Keratinocyte (primary cell): Measurements from ENCODE around the gene GPR183. TPM values are rescaled to one million over a fixed set of nuclear protein-coding genes. Genes with fewer than 3 reads are reported as not detected.

Source experiments
- DNase-seq: peaks from one replicate; pipeline ENCODE4 v3.0.0-alpha.2; 2011; ENCODE audit warnings: low read depth, missing footprints, low spot score
- FAIRE-seq: peaks from 2 replicates; lab custom pipeline; 2011; peaks lifted over from hg19 to GRCh38; lab: Jason Lieb, UNC
- H2AFZ ChIP-seq: 2 replicates; pipeline ENCODE4 v1.6.0; 2012; ENCODE audit warnings: low read length, control low read depth, inconsistent platforms; ENCODE audit not compliant: control insufficient read depth
- H3K27ac ChIP-seq: 2 replicates; pipeline ENCODE4 v1.5.1; 2011; ENCODE audit warnings: low read length; ENCODE audit not compliant: control insufficient read depth, insufficient read depth
- H3K27me3 ChIP-seq: 3 replicates; pipeline ENCODE4 v1.6.0; 2011; ENCODE audit warnings: low read length; ENCODE audit not compliant: control insufficient read depth, insufficient read depth; ENCODE audit errors: extremely low read depth
- H3K36me3 ChIP-seq, 2 experiments: 2 replicates in 1 of 2; 3 replicates in 1 of 2; pipeline ENCODE4 v1.5.1; 2011; ENCODE audit warnings: low read length in 2 of 2, mild to moderate bottlenecking in 1 of 2; ENCODE audit not compliant: control insufficient read depth in 2 of 2, insufficient read depth in 2 of 2; ENCODE audit errors: extremely low read depth in 1 of 2
- H3K4me1 ChIP-seq: 3 replicates; pipeline ENCODE4 v1.5.1; 2011; ENCODE audit warnings: low read length; ENCODE audit not compliant: control insufficient read depth, insufficient read depth; ENCODE audit errors: extremely low read depth
- H3K4me2 ChIP-seq: 3 replicates; pipeline ENCODE4 v1.6.0; 2011; ENCODE audit warnings: low read depth, low read length; ENCODE audit not compliant: control insufficient read depth, insufficient read depth; ENCODE audit errors: extremely low read depth
- H3K4me3 ChIP-seq, 3 experiments: fragments of 200-600 bp in 1 of 3; sonication (generic) in 1 of 3; 2 replicates in 2 of 3; 3 replicates in 1 of 3; pipeline ENCODE4 v1.5.1; 2011 to 2016; ENCODE audit warnings: low read length in 3 of 3, mild to moderate bottlenecking in 3 of 3, control low read depth in 2 of 3, inconsistent platforms in 1 of 3, low read depth in 1 of 3, mixed read lengths in 1 of 3, mixed run types in 1 of 3, moderate library complexity in 1 of 3; ENCODE audit not compliant: control insufficient read depth in 2 of 3, insufficient read depth in 2 of 3; ENCODE audit errors: extremely low read depth in 1 of 3
- H3K79me2 ChIP-seq: 2 replicates; pipeline ENCODE4 v1.6.0; 2012; ENCODE audit warnings: low read length; ENCODE audit not compliant: control insufficient read depth, insufficient read depth
- H3K9ac ChIP-seq: 3 replicates; pipeline ENCODE4 v1.6.0; 2011; ENCODE audit warnings: low read length; ENCODE audit not compliant: control insufficient read depth, insufficient read depth; ENCODE audit errors: extremely low read depth
- H3K9me1 ChIP-seq: 3 replicates; pipeline ENCODE4 v1.6.0; 2011; ENCODE audit warnings: low read length; ENCODE audit not compliant: control insufficient read depth, insufficient read depth; ENCODE audit errors: extremely low read depth
- H3K9me3 ChIP-seq: 2 replicates; pipeline ENCODE4 v1.5.1; 2012; ENCODE audit warnings: low read depth, low read length; ENCODE audit not compliant: control insufficient read depth
- H4K20me1 ChIP-seq: 3 replicates; pipeline ENCODE4 v1.6.0; 2011; ENCODE audit warnings: low read length; ENCODE audit not compliant: control insufficient read depth, insufficient read depth; ENCODE audit errors: extremely low read depth
- CTCF ChIP-seq, 3 experiments: IDR thresholded peaks in 1 of 3; conservative IDR thresholded peaks in 1 of 3; optimal IDR thresholded peaks in 1 of 3; 2 replicates in 2 of 3; 3 replicates in 1 of 3; pipeline versions ENCODE3 to v1.5.1; 2011; ENCODE audit warnings: low read length in 3 of 3, mild to moderate bottlenecking in 3 of 3, moderate library complexity in 2 of 3, control low read depth in 1 of 3, inconsistent platforms in 1 of 3; ENCODE audit not compliant: insufficient read depth in 2 of 3; ENCODE audit errors: extremely low read depth in 1 of 3
- EZH2 ChIP-seq: IDR thresholded peaks from one replicate; pipeline ENCODE4 v1.6.1; 2012; ENCODE audit warnings: inconsistent platforms, mild to moderate bottlenecking, low read length, moderate library complexity
- dilution Hi-C: fragments of 300-500 bp; cut with MboI; formaldehyde crosslinking; loops from one replicate; pipeline ENCODE4 v1.7.0; 2020; ENCODE audit warnings: low sequenced_read_pairs; ENCODE audit not compliant: extremely low pct_ligation_motif_present
- polyA plus RNA-seq, 5 experiments: library from polyadenylated mRNA; depleted of rRNA in 3 of 5; stranded (reverse) in 3 of 5; stranded (forward) in 1 of 5; unstranded in 1 of 5; fragments of >200 nt; gene quantifications; 1 replicate in 1 of 5; 2 replicates in 3 of 5; 3 replicates in 1 of 5; pipeline versions ENCODE4 v1.2.1 to v1.2.3, GENCODE V29; 2011 to 2012; ENCODE audit warnings: missing spikeins in 2 of 5, low read depth in 1 of 5, low replicate concordance in 1 of 5

Gene GPR183
- polyA plus RNA-seq, 1 donor (not counting 4 experiments of a cell fraction or from before 2014, with no cell fraction given) = not detected

- Histone ChIP-seq H2AFZ (no peak overlapping the region), H3K27me3 (no peaks in the 10 kb centered on the region), H3K36me3 (peaks cover 0 to 2% of the 10 kb centered on the region in 2 experiments), H3K79me2 (no peaks in the 10 kb centered on the region), H3K9me3 (no peaks in the 10 kb centered on the region), H3K4me1 (peaks cover 12% of the 10 kb centered on the region), H3K4me3 (no peak overlapping the region), H3K27ac (no peak overlapping the region), H3K9me1 (no peaks in the 10 kb centered on the region), H3K9ac (no peak overlapping the region), H4K20me1 (no peaks in the 10 kb centered on the region), H3K4me2 (no peak overlapping the region)
- DNase-seq = no peak
- no peak for TF ChIP-seq EZH2
- TF ChIP-seq CTCF (optimal IDR thresholded peaks at IDR 0.05 in 1 of 3, IDR thresholded peaks at IDR 0.05 in 1 of 3, conservative IDR thresholded peaks at IDR 0.05 in 1 of 3; ENCODE audit: extremely low read depth in 1 of 3, insufficient read depth in 2 of 3, low read length in 3 of 3) = no peak
- dilution Hi-C loops = no loop called here
- no peak for FAIRE-seq
Measured at GRCh38 chr13:99303863-99304521, 3.2 kb downstream of the GPR183 start.

GRCh38 chr13:99302637-99303505 is 4.3 kb downstream of the GPR183 start:
- Histone ChIP-seq H3K4me3 (no peak overlapping the region), H3K9ac (no peak overlapping the region)

More at GRCh38 chr13:99302637-99303505, 4.3 kb downstream of the GPR183 start:
- dilution Hi-C loops = no loop called here
- Histone ChIP-seq H3K27ac (no peak overlapping the region), H3K4me1 (peaks cover 9% of the 10 kb centered on the region), H4K20me1 (no peaks in the 10 kb centered on the region), H3K79me2 (no peaks in the 10 kb centered on the region), H2AFZ (no peak overlapping the region), H3K27me3 (no peaks in the 10 kb centered on the region), H3K4me2 (no peak overlapping the region), H3K36me3 (peaks cover 0 to 2% of the 10 kb centered on the region in 2 experiments), H3K9me3 (no peaks in the 10 kb centered on the region), H3K9me1 (no peaks in the 10 kb centered on the region)
- TF ChIP-seq CTCF (optimal IDR thresholded peaks at IDR 0.05 in 1 of 3, IDR thresholded peaks at IDR 0.05 in 1 of 3, conservative IDR thresholded peaks at IDR 0.05 in 1 of 3; ENCODE audit: extremely low read depth in 1 of 3, insufficient read depth in 2 of 3, low read length in 3 of 3) (no peak), EZH2 (no peak)
- FAIRE-seq = no peak
- DNase-seq = no peak
